H1 (cell line): ENCODE measurements around the gene PRPF31. TPM values are rescaled to one million over a fixed set of nuclear protein-coding genes. Genes with fewer than 3 reads are reported as not detected.

ENCODE experiments used
- GTF2F1 ChIP-seq: IDR thresholded peaks from 2 replicates; pipeline ENCODE4 v1.6.1; 2012; ENCODE audit warnings: low read depth, low read length, improper control_type of control experiment, borderline replicate concordance
- KDM5A ChIP-seq: fragments of 200-600 bp; IDR thresholded peaks from 2 replicates; pipeline ENCODE4 v1.7.1; 2012; ENCODE audit warnings: mild to moderate bottlenecking, low read length, inconsistent platforms, mixed read lengths
- RBBP5 ChIP-seq: IDR thresholded peaks from 2 replicates; pipeline ENCODE4 v1.7.1; 2012; ENCODE audit warnings: low read depth, mild to moderate bottlenecking, inconsistent platforms, low read length, moderate library complexity, borderline replicate concordance
- SAP30 ChIP-seq: fragments of 300-600 bp; sonication (generic); IDR thresholded peaks from 2 replicates; pipeline ENCODE4 v1.7.1; 2012; ENCODE audit warnings: low read length, moderate library complexity, mild to moderate bottlenecking, inconsistent platforms; ENCODE audit not compliant: insufficient read depth, insufficient replicate concordance
- polyA plus RNA-seq, 7 experiments: library from polyadenylated mRNA; depleted of rRNA in 3 of 7; stranded (reverse) in 5 of 7; unstranded in 2 of 7; fragments of >200 nt in 5 of 7; fragments of 200-250 nt in 2 of 7; gene quantifications; 1 replicate in 5 of 7; 2 replicates in 1 of 7; 4 replicates in 1 of 7; pipeline versions ENCODE4 v1.2.1 to v1.2.3, GENCODE V29; 2011 to 2013; ENCODE audit warnings: missing spikeins in 2 of 7, mixed read lengths in 2 of 7
- total RNA-seq: library from RNA; stranded (reverse); fragmentation: NEBNext Ultra II Directional; extraction: Animal tissue kit (Norgen Biotek cat#: 25700); gene quantifications from 2 replicates; pipeline ENCODE4 v1.2.1, GENCODE V29; 2021
- TF ChIP-seq, protein P1 (sequence below), 3 experiments: IDR thresholded peaks; 1 replicate in 2 of 3; 2 replicates in 1 of 3; pipeline versions ENCODE4 v1.5.1 to v1.6.1; 2011; ENCODE audit warnings: low read length in 3 of 3, mild to moderate bottlenecking in 3 of 3, inconsistent platforms in 2 of 3, low read depth in 1 of 3, moderate library complexity in 1 of 3; ENCODE audit not compliant: insufficient read depth in 1 of 3; ENCODE audit errors: control extremely low read depth in 1 of 3

Gene PRPF31
- total and polyA plus RNA-seq, 2 of the 8 experiments (the other 6 are each of a cell fraction or from before 2014, with no cell fraction given) = 51.1 to 97.4 TPM

DNA sequence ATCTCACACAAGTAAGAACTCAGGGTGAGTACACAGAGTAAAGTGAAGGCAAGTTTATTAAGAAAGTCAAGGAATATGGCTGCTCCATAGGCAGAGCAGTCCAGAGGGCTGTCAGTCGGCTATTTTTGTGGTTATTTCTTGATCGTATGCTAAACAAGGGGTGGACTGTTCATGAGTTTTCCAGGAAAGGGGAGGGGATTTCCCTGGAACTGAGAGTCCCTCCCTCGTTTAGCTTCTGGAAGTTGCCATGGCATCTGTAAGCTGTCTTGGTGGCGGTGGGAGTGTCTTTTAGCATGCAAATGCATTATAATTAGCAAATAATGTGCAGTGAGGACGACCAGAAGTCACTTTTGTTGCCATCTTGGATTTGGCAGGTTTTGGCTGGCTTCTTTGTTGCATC is 46.1 kb upstream of the PRPF31 start (continued):
- TF ChIP-seq RBBP5 (no peak), SAP30 (no peak), GTF2F1 (no peak), KDM5A (no peak)
- TF ChIP-seq, protein P1, sequence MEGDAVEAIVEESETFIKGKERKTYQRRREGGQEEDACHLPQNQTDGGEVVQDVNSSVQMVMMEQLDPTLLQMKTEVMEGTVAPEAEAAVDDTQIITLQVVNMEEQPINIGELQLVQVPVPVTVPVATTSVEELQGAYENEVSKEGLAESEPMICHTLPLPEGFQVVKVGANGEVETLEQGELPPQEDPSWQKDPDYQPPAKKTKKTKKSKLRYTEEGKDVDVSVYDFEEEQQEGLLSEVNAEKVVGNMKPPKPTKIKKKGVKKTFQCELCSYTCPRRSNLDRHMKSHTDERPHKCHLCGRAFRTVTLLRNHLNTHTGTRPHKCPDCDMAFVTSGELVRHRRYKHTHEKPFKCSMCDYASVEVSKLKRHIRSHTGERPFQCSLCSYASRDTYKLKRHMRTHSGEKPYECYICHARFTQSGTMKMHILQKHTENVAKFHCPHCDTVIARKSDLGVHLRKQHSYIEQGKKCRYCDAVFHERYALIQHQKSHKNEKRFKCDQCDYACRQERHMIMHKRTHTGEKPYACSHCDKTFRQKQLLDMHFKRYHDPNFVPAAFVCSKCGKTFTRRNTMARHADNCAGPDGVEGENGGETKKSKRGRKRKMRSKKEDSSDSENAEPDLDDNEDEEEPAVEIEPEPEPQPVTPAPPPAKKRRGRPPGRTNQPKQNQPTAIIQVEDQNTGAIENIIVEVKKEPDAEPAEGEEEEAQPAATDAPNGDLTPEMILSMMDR (IDR thresholded peaks at IDR 0.05; ENCODE audit: control extremely low read depth in 1 of 3, insufficient read depth in 1 of 3, low read depth in 1 of 3, low read length in 3 of 3) = no peak
